Neural cell (in vitro differentiated cells): ENCODE data around the gene MAP3K19. TPM values are rescaled to one million over a fixed set of nuclear protein-coding genes. Genes with fewer than 3 reads are reported as not detected.
A peak's percentile ranks its signal among the peaks of the same experiment; 100 is the strongest.

Experiments used
- H2AFZ ChIP-seq: fragments of 200-600, 300-800 bp; sonication (generic), shearing (Covaris generic); 2 replicates; pipeline ENCODE4 v1.6.0; 2014; ENCODE audit warnings: low read depth, mild to moderate bottlenecking, antibody characterized with exemption, low read length, moderate library complexity
- H3F3A ChIP-seq: fragments of 200-600 bp; shearing (Covaris generic); 2 replicates; pipeline ENCODE4 v1.6.1; 2016; ENCODE audit warnings: mild to moderate bottlenecking, moderate library complexity, mixed read lengths, antibody characterized with exemption, low read length; ENCODE audit not compliant: insufficient read depth, poor library complexity, severe bottlenecking
- H3K27ac ChIP-seq: fragments of 200-600, 300-800 bp; sonication (generic), shearing (Covaris generic); 2 replicates; pipeline ENCODE4 v1.5.1; 2014; ENCODE audit warnings: mild to moderate bottlenecking, low read length, moderate library complexity
- H3K27me3 ChIP-seq: fragments of 300-800, 200-600 bp; sonication (generic), shearing (Covaris generic); 2 replicates; pipeline ENCODE4 v1.6.0; 2014; ENCODE audit warnings: mild to moderate bottlenecking, low read depth, low read length, moderate library complexity; ENCODE audit not compliant: insufficient read depth
- H3K36me3 ChIP-seq: fragments of 300-800, 200-600 bp; sonication (generic), shearing (Covaris generic); 2 replicates; pipeline ENCODE4 v1.5.1; 2014; ENCODE audit warnings: mild to moderate bottlenecking, antibody characterized with exemption, low read length, moderate library complexity; ENCODE audit not compliant: insufficient read depth
- H3K4me2 ChIP-seq: fragments of 300-800, 200-600 bp; sonication (generic), shearing (Covaris generic); 2 replicates; pipeline ENCODE4 v1.6.0; 2014; ENCODE audit warnings: mild to moderate bottlenecking, low read length
- H3K4me3 ChIP-seq: fragments of 300-800, 200-600 bp; sonication (generic), shearing (Covaris generic); 2 replicates; pipeline ENCODE4 v1.5.1; 2014; ENCODE audit warnings: mild to moderate bottlenecking, low read length, moderate library complexity
- H3K79me2 ChIP-seq: fragments of 200-600 bp; shearing (Covaris generic); replicated peaks from 2 replicates; pipeline ENCODE4 v1.6.0; 2014; ENCODE audit warnings: mild to moderate bottlenecking, low read length, moderate library complexity; ENCODE audit not compliant: insufficient read depth
- H3K9ac ChIP-seq: fragments of 300-800, 200-600 bp; sonication (generic), shearing (Covaris generic); 2 replicates; pipeline ENCODE4 v1.6.1; 2016; ENCODE audit warnings: mild to moderate bottlenecking, low read length, mixed read lengths
- H3K9me2 ChIP-seq: fragments of 200-600 bp; shearing (Covaris generic); 2 replicates; pipeline ENCODE4 v1.6.1; 2016; ENCODE audit warnings: mild to moderate bottlenecking, low read length, mixed read lengths; ENCODE audit not compliant: insufficient read depth
- H3K9me3 ChIP-seq: fragments of 200-600, 300-800 bp; sonication (generic), shearing (Covaris generic); 2 replicates; pipeline ENCODE4 v1.6.1; 2016; ENCODE audit warnings: mild to moderate bottlenecking, mixed run types, low read length, moderate library complexity, mixed read lengths
- H4K20me1 ChIP-seq: fragments of 200-600 bp; shearing (Covaris generic); 2 replicates; pipeline ENCODE4 v1.6.1; 2016; ENCODE audit warnings: mild to moderate bottlenecking, mixed run types; ENCODE audit not compliant: insufficient read depth
- CTCF ChIP-seq: fragments of 450-650 bp; IDR thresholded peaks from 2 replicates; pipeline ENCODE4 v1.5.1; 2014; ENCODE audit warnings: antibody characterized with exemption, mild to moderate bottlenecking, moderate library complexity; ENCODE audit not compliant: poor library complexity, severe bottlenecking
- EP300 ChIP-seq: fragments of 450-650 bp; conservative IDR thresholded peaks from 2 replicates; pipeline ENCODE4 v1.6.1; 2014; ENCODE audit warnings: antibody characterized with exemption, mild to moderate bottlenecking, moderate library complexity; ENCODE audit not compliant: poor library complexity, severe bottlenecking
- EZH2 ChIP-seq: fragments of 200-600, 300-800 bp; shearing (Covaris generic), sonication (generic); IDR thresholded peaks from 2 replicates; pipeline ENCODE4 v1.6.1; 2014; ENCODE audit warnings: antibody characterized with exemption, low read length, borderline replicate concordance, mild to moderate bottlenecking; ENCODE audit not compliant: insufficient read depth, poor library complexity, severe bottlenecking
- MXI1 ChIP-seq: fragments of 450-650 bp; conservative IDR thresholded peaks from 2 replicates; pipeline ENCODE4 v1.6.1; 2014; ENCODE audit warnings: antibody characterized with exemption, mild to moderate bottlenecking; ENCODE audit not compliant: poor library complexity, severe bottlenecking
- POLR2AphosphoS5 ChIP-seq: IDR thresholded peaks from 2 replicates; pipeline ENCODE4 v1.6.1; 2012
- RAD21 ChIP-seq: fragments of 450-650 bp; conservative IDR thresholded peaks from 2 replicates; pipeline ENCODE4 v1.6.1; 2014; ENCODE audit warnings: antibody characterized with exemption, mild to moderate bottlenecking, moderate library complexity
- REST ChIP-seq: IDR thresholded peaks from 2 replicates; pipeline ENCODE4 v1.6.1; 2012; ENCODE audit warnings: borderline replicate concordance
- SMC3 ChIP-seq: fragments of 450-650 bp; conservative IDR thresholded peaks from 2 replicates; pipeline ENCODE4 v1.6.1; 2014; ENCODE audit warnings: antibody characterized with exemption, mild to moderate bottlenecking, moderate library complexity; ENCODE audit not compliant: poor library complexity
- TAF1 ChIP-seq: IDR thresholded peaks from 2 replicates; pipeline ENCODE4 v1.6.1; 2012; ENCODE audit warnings: low read depth
- polyA plus RNA-seq: library from polyadenylated mRNA; depleted of rRNA; stranded (reverse); fragments of >200 nt; gene quantifications from 2 replicates; pipeline ENCODE4 v1.2.3, GENCODE V29; 2014

The MAP3K19 gene
- polyA plus RNA-seq, 1 donor from 2014 or later, result not detected

- no peak overlapping the region for H3K27ac ChIP-seq
- no peaks in the 10 kb centered on the region for H3F3A ChIP-seq
- no peak overlapping the region for H2AFZ ChIP-seq
- no peak overlapping the region for H3K4me2 ChIP-seq
- H3K4me3 ChIP-seq, result peak overlapping the region; percentile 9
- no peaks in the 10 kb centered on the region for H3K79me2 ChIP-seq
- H3K9ac ChIP-seq, result no peak overlapping the region
- H3K36me3 ChIP-seq, result no peaks in the 10 kb centered on the region
- TF ChIP-seq EP300 (peak; percentile 34), REST (peak; percentile 67), SMC3 (peak; percentile 98), CTCF (peak; percentile 96), RAD21 (peak; percentile 99), MXI1 (no peak), TAF1 (no peak), EZH2 (no peak), POLR2AphosphoS5 (peak; percentile 52)
- H3K9me2 ChIP-seq, result no peaks in the 10 kb centered on the region
- H4K20me1 ChIP-seq, result no peaks in the 10 kb centered on the region
- H3K9me3 ChIP-seq, result no peaks in the 10 kb centered on the region
- H3K27me3 ChIP-seq, result no peaks in the 10 kb centered on the region
These were observed 43.1 kb downstream of the MAP3K19 start for GRCh38 chr2:135004005-135004746.

GRCh38 chr2:135002836-135003235, 44.4 kb downstream of the MAP3K19 start:
- Histone ChIP-seq H3K9me2 (no peaks in the 10 kb centered on the region), H3K9me3 (no peaks in the 10 kb centered on the region), H3K79me2 (no peaks in the 10 kb centered on the region), H3K4me3 (no peak overlapping the region), H3F3A (no peaks in the 10 kb centered on the region), H2AFZ (no peak overlapping the region), H3K4me2 (no peak overlapping the region), H3K36me3 (no peaks in the 10 kb centered on the region), H3K27me3 (no peaks in the 10 kb centered on the region), H3K9ac (no peak overlapping the region), H3K27ac (no peak overlapping the region), H4K20me1 (no peaks in the 10 kb centered on the region)
- TF ChIP-seq POLR2AphosphoS5 (no peak), EZH2 (no peak), REST (no peak), TAF1 (no peak), RAD21 (no peak), SMC3 (no peak), MXI1 (no peak), EP300 (no peak), CTCF (no peak)
